Measurements from ENCODE around the gene CRYBG2.
"Not testable (repeated sequence)": the region's sequence is repeated elsewhere in the genome, so short reads cannot be mapped to it uniquely, and the experiment has no call there.

The CRYBG2 gene

GRCh38 chr1:26349188-26349876 lies 4.6 kb downstream of the CRYBG2 start:
- DNase-seq (ENCODE audit: low spot score) = no peak

- no peak for DNase-seq (ENCODE audit: low spot score)
These were observed 7.5 kb downstream of the CRYBG2 start for GRCh38 chr1:26346274-26347033.

GRCh38 chr1:26345718-26346117 lies 8.2 kb downstream of the CRYBG2 start:
- no peak for DNase-seq (ENCODE audit: low spot score)

- no peak for DNase-seq (ENCODE audit: low spot score)
These were observed 9.6 kb downstream of the CRYBG2 start for GRCh38 chr1:26344147-26344920.

GRCh38 chr1:26340047-26340481 lies 13.9 kb downstream of the CRYBG2 start:
- DNase-seq (ENCODE audit: low spot score) = no peak

- DNase-seq (ENCODE audit: low spot score) = no peak
These were observed 15.3 kb downstream of the CRYBG2 start for GRCh38 chr1:26338670-26339069.

- DNase-seq (ENCODE audit: low spot score) = no peak
These were observed 16.3 kb downstream of the CRYBG2 start for GRCh38 chr1:26337625-26338024.

GRCh38 chr1:26337206-26337535 lies 16.8 kb downstream of the CRYBG2 start:
- no peak for DNase-seq (ENCODE audit: low spot score)

GRCh38 chr1:26336477-26337205 lies 17.3 kb downstream of the CRYBG2 start:
- DNase-seq (ENCODE audit: low spot score) = peak; percentile 84

- DNase-seq (ENCODE audit: low spot score) = no peak
These were observed 18.0 kb downstream of the CRYBG2 start for GRCh38 chr1:26335774-26336476.

- DNase-seq (ENCODE audit: low spot score) = not testable (repeated sequence)
These were observed 20.6 kb downstream of the CRYBG2 start for GRCh38 chr1:26333312-26333711.

- no peak for DNase-seq (ENCODE audit: low spot score)
These were observed 23.7 kb downstream of the CRYBG2 start for GRCh38 chr1:26330276-26330675.

GRCh38 chr1:26329380-26329779 lies 24.6 kb downstream of the CRYBG2 start:
- DNase-seq (ENCODE audit: low spot score) = not testable (repeated sequence)

GRCh38 chr1:26328597-26328996 lies 25.3 kb downstream of the CRYBG2 start:
- no peak for DNase-seq (ENCODE audit: low spot score)

- no peak for DNase-seq (ENCODE audit: low spot score)
These were observed 26.0 kb downstream of the CRYBG2 start for GRCh38 chr1:26327956-26328362.

- DNase-seq (ENCODE audit: low spot score) = no peak
These were observed 29.4 kb downstream of the CRYBG2 start for GRCh38 chr1:26324550-26324949.

GRCh38 chr1:26323382-26323781 lies 30.5 kb downstream of the CRYBG2 start:
- no peak for DNase-seq (ENCODE audit: low spot score)

- no peak for DNase-seq (ENCODE audit: low spot score)
These were observed 31.9 kb downstream of the CRYBG2 start for GRCh38 chr1:26322042-26322331.

- DNase-seq (ENCODE audit: low spot score) = peak; percentile 83
These were observed 32.5 kb downstream of the CRYBG2 start for GRCh38 chr1:26321315-26322041.

- no peak for DNase-seq (ENCODE audit: low spot score)
These were observed 33.0 kb downstream of the CRYBG2 start for GRCh38 chr1:26320896-26321295.
